Neural progenitor cell (in vitro differentiated cells): ENCODE results near the gene TSPAN12. TPM values are rescaled to one million over a fixed set of nuclear protein-coding genes. Genes with fewer than 3 reads are reported as not detected.
"Not testable (repeated sequence)": the region's sequence is repeated elsewhere in the genome, so short reads cannot be mapped to it uniquely, and the experiment has no call there.

Experiments used
- DNase-seq: peaks from one replicate; pipeline ENCODE4 v3.0.0-alpha.2; 2016; ENCODE audit warnings: low spot score
- H2AFZ ChIP-seq: fragments of 200-600 bp; sonication (generic); replicated peaks from 2 replicates; pipeline ENCODE4 v1.6.1; 2016; ENCODE audit warnings: antibody characterized with exemption
- H3F3A ChIP-seq: fragments of 200-600 bp; sonication (generic); 2 replicates; pipeline ENCODE4 v1.6.1; 2016; ENCODE audit warnings: antibody characterized with exemption, low read depth
- H3K27ac ChIP-seq: fragments of 200-600 bp; sonication (generic); 2 replicates; pipeline ENCODE4 v1.5.1; 2016; ENCODE audit warnings: mild to moderate bottlenecking
- H3K27me3 ChIP-seq: fragments of 200-600 bp; sonication (generic); 2 replicates; pipeline ENCODE4 v1.6.1; 2016; ENCODE audit warnings: mild to moderate bottlenecking, moderate library complexity
- H3K36me3 ChIP-seq: fragments of 200-600 bp; sonication (generic); 2 replicates; pipeline ENCODE4 v1.5.1; 2016
- H3K4me1 ChIP-seq: fragments of 200-600 bp; sonication (generic); 2 replicates; pipeline ENCODE4 v1.6.1; 2016; ENCODE audit warnings: mixed run types
- H3K4me2 ChIP-seq: fragments of 200-600 bp; sonication (generic); 2 replicates; pipeline ENCODE4 v1.6.1; 2016
- H3K4me3 ChIP-seq: fragments of 200-600 bp; sonication (generic); 2 replicates; pipeline ENCODE4 v1.5.1; 2016
- H3K79me2 ChIP-seq: fragments of 200-600 bp; sonication (generic); 2 replicates; pipeline ENCODE4 v1.6.1; 2016; ENCODE audit warnings: low read depth
- H3K9ac ChIP-seq: fragments of 200-600 bp; sonication (generic); 2 replicates; pipeline ENCODE4 v1.6.1; 2016
- H3K9me3 ChIP-seq: fragments of 200-600 bp; sonication (generic); 2 replicates; pipeline ENCODE4 v1.5.1; 2016; ENCODE audit warnings: low read depth
- H4K20me1 ChIP-seq: fragments of 200-600 bp; sonication (generic); 2 replicates; pipeline ENCODE4 v1.6.1; 2016; ENCODE audit warnings: low read depth
- H3K27ac Mint-ChIP-seq: 3 replicates; pipeline ENCODE4 v1.8.0; 2021; ENCODE audit warnings: mixed read lengths
- H3K27me3 Mint-ChIP-seq: 2 replicates; pipeline ENCODE4 v1.8.0; 2022; ENCODE audit warnings: low read depth, mild to moderate bottlenecking, inconsistent platforms, moderate library complexity, mixed read lengths; ENCODE audit not compliant: insufficient read depth
- H3K36me3 Mint-ChIP-seq: 3 replicates; pipeline ENCODE4 v1.8.0; 2021; ENCODE audit warnings: mixed read lengths
- H3K4me1 Mint-ChIP-seq: 3 replicates; pipeline ENCODE4 v1.8.0; 2021; ENCODE audit warnings: mixed read lengths
- H3K4me3 Mint-ChIP-seq: 3 replicates; pipeline ENCODE4 v1.8.0; 2021; ENCODE audit warnings: mild to moderate bottlenecking, moderate library complexity, mixed read lengths
- H3K9me3 Mint-ChIP-seq: 3 replicates; pipeline ENCODE4 v1.8.0; 2020; ENCODE audit warnings: mixed read lengths
- CTCF ChIP-seq: fragments of 200-600 bp; sonication (generic); IDR thresholded peaks from 2 replicates; pipeline ENCODE4 v1.5.1; 2017; ENCODE audit warnings: antibody characterized with exemption, mild to moderate bottlenecking
- EZH2 ChIP-seq: fragments of 200-600 bp; sonication (generic); IDR thresholded peaks from 2 replicates; pipeline ENCODE4 v1.6.1; 2017; ENCODE audit warnings: antibody characterized with exemption, mild to moderate bottlenecking, moderate library complexity
- EZH2phosphoT487 ChIP-seq: fragments of 200-600 bp; sonication (generic); IDR thresholded peaks from 2 replicates; pipeline ENCODE4 v1.6.1; 2017; ENCODE audit warnings: antibody characterized with exemption
- total RNA-seq: library from RNA; depleted of rRNA; stranded (reverse); fragments of >200 nt; gene quantifications from 2 replicates; pipeline ENCODE4 v1.2.3, GENCODE V29; 2015; ENCODE audit warnings: low replicate concordance

Gene TSPAN12
- total RNA-seq, 1 donor from 2014 or later = 26.7 TPM

- H3K9ac ChIP-seq = no peak overlapping the region
- TF ChIP-seq EZH2 (no peak), CTCF (no peak), EZH2phosphoT487 (no peak)
- H3K27me3 Mint-ChIP-seq = no peaks in the 10 kb centered on the region
- H3K27ac ChIP-seq = no peak overlapping the region
- H3K36me3 ChIP-seq = no peaks in the 10 kb centered on the region
- no peak overlapping the region for H3K27ac Mint-ChIP-seq
- peaks cover 10% of the 10 kb centered on the region for H3K4me1 ChIP-seq
- H3K79me2 ChIP-seq = no peaks in the 10 kb centered on the region
- no peak for DNase-seq
- no peaks in the 10 kb centered on the region for H4K20me1 ChIP-seq
- no peak overlapping the region for H3K4me3 ChIP-seq
- H2AFZ ChIP-seq = peak overlapping the region; percentile 23
- H3K4me3 Mint-ChIP-seq = no peak overlapping the region
- no peak overlapping the region for H3K4me2 ChIP-seq
- no peaks in the 10 kb centered on the region for H3K27me3 ChIP-seq
- H3K9me3 ChIP-seq = no peaks in the 10 kb centered on the region
- H3K4me1 Mint-ChIP-seq = peaks cover 11% of the 10 kb centered on the region
- H3K36me3 Mint-ChIP-seq = peaks cover 3% of the 10 kb centered on the region
- no peaks in the 10 kb centered on the region for H3F3A ChIP-seq
- H3K9me3 Mint-ChIP-seq = no peaks in the 10 kb centered on the region
Measured at GRCh38 chr7:120785095-120785494, 72.8 kb downstream of the TSPAN12 start.

GRCh38 chr7:120783721-120784120 lies 74.2 kb downstream of the TSPAN12 start:
- H3K4me1 Mint-ChIP-seq = peaks cover 11% of the 10 kb centered on the region
- Histone ChIP-seq H3K27me3 (no peaks in the 10 kb centered on the region), H3K36me3 (no peaks in the 10 kb centered on the region), H3K4me1 (peaks cover 10% of the 10 kb centered on the region), H2AFZ (no peak overlapping the region), H3K9me3 (no peaks in the 10 kb centered on the region), H3F3A (no peaks in the 10 kb centered on the region), H3K4me3 (no peak overlapping the region), H3K27ac (no peak overlapping the region), H3K4me2 (no peak overlapping the region), H3K9ac (no peak overlapping the region), H4K20me1 (no peaks in the 10 kb centered on the region), H3K79me2 (no peaks in the 10 kb centered on the region)
- H3K36me3 Mint-ChIP-seq = peaks cover 2% of the 10 kb centered on the region
- DNase-seq = no peak
- no peaks in the 10 kb centered on the region for H3K27me3 Mint-ChIP-seq
- H3K9me3 Mint-ChIP-seq = no peaks in the 10 kb centered on the region
- H3K4me3 Mint-ChIP-seq = no peak overlapping the region
- TF ChIP-seq EZH2phosphoT487 = no peak
- TF ChIP-seq CTCF = no peak
- no peak for TF ChIP-seq EZH2
- no peak overlapping the region for H3K27ac Mint-ChIP-seq

GRCh38 chr7:120783273-120783672 lies 74.7 kb downstream of the TSPAN12 start:
- H3K9ac ChIP-seq = no peak overlapping the region
- Mint-ChIP-seq H3K27ac (no peak overlapping the region), H3K4me1 (peaks cover 11% of the 10 kb centered on the region), H3K9me3 (no peaks in the 10 kb centered on the region), H3K27me3 (no peaks in the 10 kb centered on the region), H3K4me3 (no peak overlapping the region), H3K36me3 (no peaks in the 10 kb centered on the region)
- H3K36me3 ChIP-seq = no peaks in the 10 kb centered on the region
- no peak overlapping the region for H3K4me2 ChIP-seq
- no peak overlapping the region for H3K27ac ChIP-seq
- DNase-seq = no peak
- no peaks in the 10 kb centered on the region for H4K20me1 ChIP-seq
- H3K9me3 ChIP-seq = no peaks in the 10 kb centered on the region
- H3K27me3 ChIP-seq = no peaks in the 10 kb centered on the region
- TF ChIP-seq EZH2phosphoT487 (no peak), EZH2 (no peak), CTCF (no peak)
- H3K4me1 ChIP-seq = peaks cover 10% of the 10 kb centered on the region
- no peaks in the 10 kb centered on the region for H3F3A ChIP-seq
- no peak overlapping the region for H2AFZ ChIP-seq
- H3K79me2 ChIP-seq = no peaks in the 10 kb centered on the region
- H3K4me3 ChIP-seq = no peak overlapping the region

GRCh38 chr7:120781924-120782323 lies 76.0 kb downstream of the TSPAN12 start:
- H4K20me1 ChIP-seq, H3K4me3 Mint-ChIP-seq, H3K4me2 ChIP-seq, H2AFZ ChIP-seq, H3K36me3 ChIP-seq, H3K36me3 Mint-ChIP-seq, H3K9ac ChIP-seq, H3K9me3 ChIP-seq, H3K27me3 Mint-ChIP-seq, DNase-seq, H3K9me3 Mint-ChIP-seq, H3K27me3 ChIP-seq, H3K4me3 ChIP-seq, H3K79me2 ChIP-seq, H3K27ac Mint-ChIP-seq, H3K27ac ChIP-seq, H3F3A ChIP-seq: not testable (repeated sequence)
- H3K4me1 ChIP-seq = peaks cover 10% of the 10 kb centered on the region
- peaks cover 11% of the 10 kb centered on the region for H3K4me1 Mint-ChIP-seq
